H4 (cell line): Measurements from ENCODE around the gene ZNF480. TPM values are rescaled to one million over a fixed set of nuclear protein-coding genes. Genes with fewer than 3 reads are reported as not detected.
"Not testable (repeated sequence)": the region's sequence is repeated elsewhere in the genome, so short reads cannot be mapped to it uniquely, and the experiment has no call there.

Source experiments
- DNase-seq: peaks from one replicate; pipeline ENCODE4 v3.0.0-alpha.2; 2015; ENCODE audit warnings: low spot score
- total RNA-seq: library from RNA; depleted of rRNA; stranded (reverse); fragments of >200 nt; shearing (Covaris generic); gene quantifications from 2 replicates; pipeline ENCODE4 v1.2.3, GENCODE V29; 2014; rRNA removed

ZNF480 gene
- total RNA-seq, 1 experiment from 2014 or later: 24.3 TPM

DNA sequence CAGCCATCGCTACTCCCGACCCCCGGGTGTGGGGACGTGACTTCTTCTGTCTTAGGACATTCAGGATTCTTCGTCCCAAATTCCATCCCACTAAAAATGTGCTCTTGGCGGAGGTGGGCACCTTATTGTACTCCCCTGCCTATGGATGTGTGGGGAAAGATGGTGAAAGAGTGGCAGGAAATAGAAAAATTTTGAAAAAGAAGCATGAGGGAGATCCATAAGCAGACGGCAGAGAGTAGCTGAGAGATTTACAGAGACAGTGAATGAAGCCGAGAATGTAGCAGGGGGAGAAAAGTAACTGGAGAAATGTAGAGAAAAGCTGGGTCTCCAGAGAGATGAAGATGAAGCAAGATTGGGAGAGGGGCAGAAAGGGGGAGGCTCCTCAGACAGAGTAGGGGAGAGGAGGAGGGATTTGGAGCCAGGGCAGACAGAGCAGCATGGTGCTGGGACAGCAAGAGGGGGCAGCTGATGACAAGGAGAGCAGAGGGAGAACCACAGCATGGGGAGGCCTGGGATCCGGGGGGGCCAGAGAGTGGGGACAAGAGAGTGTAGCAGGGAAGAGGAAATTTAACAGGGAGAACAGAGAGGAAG, 39.9 kb downstream of the ZNF480 start:
- DNase-seq: no peak

DNA sequence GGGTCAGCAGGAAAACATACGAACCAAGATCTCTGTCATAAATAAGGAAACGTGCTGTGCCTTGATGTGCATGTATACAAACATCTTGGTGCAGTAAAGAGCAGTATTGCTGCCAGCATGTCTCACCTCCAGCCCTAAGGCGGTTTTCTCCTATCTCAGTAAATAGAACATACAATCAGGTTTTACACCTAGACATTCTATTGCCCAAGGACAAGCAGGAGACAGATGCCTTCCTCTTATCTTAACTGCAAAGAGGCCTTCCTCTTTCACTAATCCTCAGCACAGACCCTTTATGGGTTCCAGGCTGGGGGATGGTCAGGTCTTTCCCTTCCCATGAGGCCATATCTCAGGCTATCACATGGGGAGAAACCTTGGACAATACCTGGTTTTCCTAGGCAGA, 42.1 kb downstream of the ZNF480 start:
- not testable (repeated sequence) for DNase-seq

DNA sequence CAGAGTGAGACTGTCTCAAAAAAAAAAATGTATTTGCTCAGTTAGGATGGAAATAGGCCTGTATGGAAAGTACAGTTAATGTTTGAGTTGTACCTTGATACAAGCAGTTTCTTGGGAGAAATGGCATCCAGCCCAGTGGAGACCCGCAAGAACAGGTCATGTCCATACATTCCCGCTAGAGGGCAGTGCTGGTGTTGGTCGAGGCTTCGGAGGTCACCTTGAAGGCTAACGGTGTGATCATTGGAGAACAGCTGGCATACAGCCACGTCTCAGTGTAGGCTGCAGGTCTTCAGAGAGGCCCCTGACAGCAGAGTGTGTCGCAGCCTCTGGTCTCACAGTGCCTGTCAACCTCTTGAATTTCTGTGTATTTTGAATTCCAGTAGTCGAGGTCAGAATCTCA, 46.6 kb downstream of the ZNF480 start:
- peak; percentile 27 for DNase-seq

DNA sequence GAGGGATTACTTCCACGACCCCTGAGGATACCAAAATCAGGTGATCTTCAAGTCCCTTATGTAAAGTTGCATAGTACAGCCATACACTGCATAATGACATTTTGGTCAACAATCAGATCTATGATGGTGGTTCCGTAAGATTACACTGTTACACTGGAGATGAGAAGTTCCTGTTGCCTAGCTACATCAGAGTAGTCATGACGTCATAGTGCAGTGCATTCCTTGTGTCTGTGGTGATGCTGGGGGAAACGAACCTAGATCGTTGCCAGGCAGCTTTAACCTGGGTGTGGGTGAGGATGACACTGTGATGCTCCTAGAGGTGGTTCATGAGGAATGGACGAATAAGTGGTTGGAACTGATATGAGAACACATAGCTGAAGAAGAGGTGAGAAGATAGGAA, 48.2 kb downstream of the ZNF480 start:
- no peak for DNase-seq

DNA sequence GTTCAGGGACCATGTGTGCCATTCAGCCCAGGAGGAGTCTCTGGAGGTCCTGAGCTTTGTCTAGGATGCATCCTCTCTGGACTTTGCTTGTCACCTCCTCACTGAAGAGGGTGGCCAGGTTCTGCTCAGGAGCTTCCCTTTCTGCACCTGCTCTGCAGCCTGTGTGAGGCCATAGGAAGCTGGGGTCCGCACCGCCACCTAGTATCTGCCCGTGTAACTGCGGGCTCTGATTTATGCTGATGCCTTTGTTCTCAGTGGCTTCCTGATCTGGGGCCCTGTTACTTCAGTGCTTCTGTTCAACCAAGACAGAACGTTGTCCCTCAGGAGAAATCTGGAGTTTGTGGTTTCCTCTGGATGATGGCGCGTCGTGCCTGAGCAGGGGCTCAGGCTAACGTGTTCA, 54.5 kb downstream of the ZNF480 start:
- DNase-seq: no peak

DNA sequence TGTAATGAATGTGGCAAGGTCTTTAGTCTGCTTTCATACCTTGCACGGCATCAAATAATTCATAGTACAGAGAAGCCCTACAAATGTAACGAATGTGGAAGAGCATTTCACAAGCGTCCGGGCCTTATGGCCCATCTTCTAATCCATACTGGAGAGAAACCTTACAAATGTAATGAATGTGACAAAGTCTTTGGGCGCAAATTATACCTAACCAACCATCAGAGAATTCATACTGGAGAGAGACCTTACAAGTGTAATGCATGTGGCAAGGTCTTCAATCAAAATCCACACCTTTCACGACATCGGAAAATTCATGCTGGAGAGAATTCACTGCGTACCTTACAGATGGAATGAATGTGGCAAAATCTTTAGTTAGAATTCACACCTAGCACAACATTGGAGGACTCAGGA, 69.5 kb downstream of the ZNF480 start:
- DNase-seq: no peak

DNA sequence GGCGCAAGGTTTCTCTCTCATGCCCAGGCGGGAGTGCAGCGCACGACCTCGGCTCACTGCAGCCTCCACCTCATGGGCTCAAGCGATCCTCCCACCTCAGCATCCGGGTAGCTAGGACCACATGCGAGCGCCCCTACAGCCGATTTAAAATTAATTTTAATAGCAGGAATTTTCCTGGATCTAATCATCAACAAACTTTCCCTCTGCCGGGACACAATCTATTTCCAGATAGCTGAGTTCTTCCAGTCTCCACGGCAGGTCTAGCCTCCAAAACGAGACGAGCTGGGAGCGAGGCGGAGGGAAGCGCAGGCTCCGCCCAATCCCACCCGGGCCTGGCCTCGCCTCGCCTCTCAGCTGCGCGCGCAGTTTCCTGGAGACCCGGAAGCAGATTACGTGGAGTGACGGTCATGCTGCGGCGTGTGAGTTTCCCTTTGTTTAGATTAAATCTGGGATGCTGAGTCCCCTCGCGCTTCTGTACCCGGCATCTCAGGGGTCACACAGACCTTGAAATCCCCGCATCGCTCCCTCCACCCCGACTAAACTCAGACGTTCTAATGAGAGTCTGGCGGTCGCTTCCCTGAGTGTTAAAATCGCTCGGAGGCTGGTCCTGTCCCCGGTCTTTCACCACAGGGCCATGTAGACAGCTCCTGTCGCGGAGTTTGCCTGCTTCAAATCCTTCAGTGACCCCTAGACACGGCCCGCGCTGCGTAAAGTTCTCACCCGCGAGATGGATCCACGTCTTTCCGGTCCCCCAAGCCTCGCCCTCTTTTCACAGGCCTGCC, 72.8 kb downstream of the ZNF480 start, which contains the start of gene ZNF880:
Gene ZNF880 (plus strand): TSS at position 365 of the 782 bp plus-strand sequence. CDS start 43 bp downstream, at position 408.
- no peak for DNase-seq

DNA sequence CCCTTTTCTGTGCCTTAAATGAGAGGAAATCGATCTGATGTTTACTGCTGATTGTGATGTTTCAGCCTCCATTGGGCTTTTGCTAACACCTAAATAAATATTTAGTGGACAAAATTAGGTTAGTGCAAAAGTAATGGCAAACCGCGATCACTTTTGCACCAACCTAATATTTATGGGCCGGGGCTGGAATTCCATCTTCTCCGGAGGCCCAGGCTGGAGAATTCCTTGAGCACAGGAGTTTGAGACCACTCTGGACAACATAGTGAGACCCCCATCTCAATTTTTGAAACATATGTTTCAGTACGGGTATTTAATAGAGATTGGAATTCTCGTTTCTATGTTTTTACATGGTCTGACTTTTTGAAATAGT, 73.4 kb downstream of the ZNF480 start:
- no peak for DNase-seq

Other genes with a start within 250 kb of the ZNF480 start
- 6.2 and 7.6 TPM in 2 replicates for gene ZNF432, start 248.3 kb upstream of the ZNF480 start, total RNA-seq
- gene ZNF841, start 201.4 kb upstream of the ZNF480 start, total RNA-seq: 18.1 and 22.0 TPM in 2 replicates
- 12.4 and 14.0 TPM in 2 replicates for gene ZNF616, start 157.2 kb upstream of the ZNF480 start, total RNA-seq
- gene ZNF836, start 125.5 kb upstream of the ZNF480 start, total RNA-seq: 3.4 and 8.4 TPM in 2 replicates
- 225 and 236 TPM in 2 replicates for gene PPP2R1A, start 107.1 kb upstream of the ZNF480 start, total RNA-seq
- 12.2 and 15.3 TPM in 2 replicates for gene ZNF766, start 27.6 kb upstream of the ZNF480 start, total RNA-seq
- 1.1 and 2.2 TPM in 2 replicates for gene ZNF610, start 39.1 kb downstream of the ZNF480 start, total RNA-seq
- 0.50 and 1.0 TPM in 2 replicates for gene ZNF880, start 72.8 kb downstream of the ZNF480 start, total RNA-seq
- gene ZNF528, start 100.7 kb downstream of the ZNF480 start, total RNA-seq: 12.0 and 20.0 TPM in 2 replicates
- not detected in 2 replicates for gene ZNF534, start 132.0 kb downstream of the ZNF480 start, total RNA-seq
- 0.33 TPM in 1 of 2 replicates, not detected in the other for gene ZNF578, start 156.4 kb downstream of the ZNF480 start, total RNA-seq
- 9.1 and 11.6 TPM in 2 replicates for gene ZNF808, start 230.5 kb downstream of the ZNF480 start, total RNA-seq